GM12873 (cell line): ENCODE results near the gene SMIM41.

Experiments
- CTCF ChIP-seq: IDR thresholded peaks from 2 replicates; pipeline ENCODE4 v1.5.1; 2012; ENCODE audit warnings: low read depth, mild to moderate bottlenecking, moderate library complexity, low read length, control low read depth; ENCODE audit not compliant: insufficient read depth; ENCODE audit errors: missing control alignments

The SMIM41 gene

DNA sequence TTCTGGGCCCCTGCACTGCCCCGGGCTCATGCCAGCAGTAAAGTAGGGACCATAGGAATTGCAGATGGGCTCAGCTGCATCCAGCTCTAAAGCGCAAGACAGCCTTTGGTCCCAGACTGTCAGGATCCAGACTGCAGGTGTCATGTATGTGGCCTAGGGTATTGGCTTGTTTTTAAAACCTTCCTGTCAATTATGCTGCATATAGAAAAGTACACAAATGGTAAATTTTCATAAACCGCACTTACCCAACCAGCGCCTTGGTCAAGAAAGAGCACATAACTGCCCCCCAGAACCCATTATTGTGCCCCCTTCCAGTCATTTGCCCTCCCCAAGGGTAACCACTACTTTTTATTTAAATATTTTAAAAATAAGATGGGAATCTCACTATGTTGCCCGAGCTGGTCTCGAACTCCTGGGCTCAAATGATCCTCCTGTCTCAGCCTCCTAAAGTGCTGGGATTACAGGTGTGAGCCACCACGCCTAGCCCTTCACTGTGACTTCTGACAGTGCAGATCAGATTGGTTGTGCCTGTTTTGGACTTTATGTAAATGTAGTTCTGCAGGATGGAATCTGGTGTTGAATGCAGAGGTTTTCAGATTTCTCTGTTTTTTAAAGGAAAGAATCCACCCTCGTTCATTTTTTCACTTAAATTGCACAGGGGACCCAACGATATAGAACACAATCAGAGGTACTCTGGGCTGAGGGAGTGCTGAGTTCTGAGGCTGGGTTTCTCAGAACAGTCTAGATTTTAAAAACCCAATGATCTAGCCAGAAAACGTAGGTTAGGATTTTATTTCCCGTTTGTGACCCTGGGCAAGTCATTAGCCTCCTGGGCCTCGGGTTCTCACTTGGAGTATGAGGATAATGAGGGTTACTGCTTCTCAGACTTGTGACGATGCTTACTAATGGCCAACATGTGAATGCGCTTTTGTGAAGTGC, 21.6 kb upstream of the SMIM41 start:
- no peak for TF ChIP-seq CTCF

- TF ChIP-seq CTCF, result no peak
Observed at GRCh38 chr12:52058631-52059361, 20.7 kb upstream of the SMIM41 start.

- TF ChIP-seq CTCF, result no peak
Observed at GRCh38 chr12:52059582-52060497, 19.7 kb upstream of the SMIM41 start.

DNA sequence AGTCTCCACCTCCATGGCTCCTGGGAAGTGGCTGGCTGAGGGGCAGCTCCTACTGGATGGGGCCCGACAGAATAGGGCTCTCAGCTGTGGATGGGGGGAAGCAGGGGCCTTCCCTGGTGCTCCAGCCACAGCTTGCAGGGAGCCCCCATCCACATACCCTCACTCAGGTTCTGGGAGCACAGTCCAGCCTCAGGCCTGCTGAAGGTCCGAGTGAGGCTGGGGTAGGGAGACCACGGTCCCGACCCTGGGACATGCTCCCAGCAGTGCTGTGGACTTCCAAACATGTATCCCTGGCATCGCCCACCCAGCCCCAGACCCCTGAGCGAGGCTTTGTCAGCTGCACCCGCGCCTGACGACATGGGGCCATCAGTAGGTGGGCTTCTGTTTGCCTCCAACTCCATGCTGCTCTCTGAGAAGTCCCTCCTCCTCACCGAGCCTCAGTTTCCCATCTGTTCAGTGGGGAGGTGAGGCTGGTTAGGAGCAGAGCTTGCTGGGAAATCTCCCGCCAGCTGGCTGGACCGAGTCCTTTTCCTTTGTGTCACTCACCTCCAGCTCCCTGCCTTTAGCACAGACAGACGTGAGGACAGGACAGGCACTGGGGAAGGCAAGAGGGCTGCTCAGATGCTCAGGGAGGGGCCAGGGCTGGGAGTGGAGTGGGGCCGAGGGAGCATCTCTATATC, 18.9 kb upstream of the SMIM41 start:
- TF ChIP-seq CTCF, result no peak

- no peak for TF ChIP-seq CTCF
Observed at GRCh38 chr12:52061470-52062166, 17.9 kb upstream of the SMIM41 start.
